T-helper 1 cell treated with Interleukin-12 subunit alpha and Interleukin-12 subunit beta and Interleukin-4 antibody, amounts not matched to agents 30 μg/mL and 1 μg/mL, for 36 hours (primary cell): ENCODE data around the gene TNFRSF1A.

ENCODE experiments used
- H3K27ac Mint-ChIP-seq: one replicate; pipeline ENCODE4 v1.8.0; 2021; ENCODE audit warnings: mild to moderate bottlenecking, mixed read lengths
- H3K27me3 Mint-ChIP-seq: one replicate; pipeline ENCODE4 v1.8.0; 2021; ENCODE audit warnings: low read depth, mixed read lengths
- H3K36me3 Mint-ChIP-seq: one replicate; pipeline ENCODE4 v1.8.0; 2021; ENCODE audit warnings: low read depth, mixed read lengths
- H3K4me1 Mint-ChIP-seq: one replicate; pipeline ENCODE4 v1.8.0; 2021; ENCODE audit warnings: low read depth, mixed read lengths
- H3K4me3 Mint-ChIP-seq: one replicate; pipeline ENCODE4 v1.8.0; 2021; ENCODE audit warnings: mild to moderate bottlenecking, moderate library complexity, mixed read lengths
- H3K9me3 Mint-ChIP-seq: one replicate; pipeline ENCODE4 v1.8.0; 2021; ENCODE audit warnings: mixed read lengths

TNFRSF1A gene

GRCh38 chr12:6284273-6284672, 57.6 kb downstream of the TNFRSF1A start:
- Mint-ChIP-seq H3K27ac (no peak overlapping the region), H3K4me3 (no peak overlapping the region), H3K9me3 (no peaks in the 10 kb centered on the region), H3K4me1 (peaks cover 3% of the 10 kb centered on the region), H3K27me3 (peaks cover 29% of the 10 kb centered on the region), H3K36me3 (no peaks in the 10 kb centered on the region)

GRCh38 chr12:6282453-6282840, 59.4 kb downstream of the TNFRSF1A start:
- Mint-ChIP-seq H3K27ac (no peak overlapping the region), H3K36me3 (no peaks in the 10 kb centered on the region), H3K4me1 (peaks cover 11% of the 10 kb centered on the region), H3K9me3 (no peaks in the 10 kb centered on the region), H3K27me3 (peaks cover 29% of the 10 kb centered on the region), H3K4me3 (no peak overlapping the region)

- H3K27ac Mint-ChIP-seq, result no peak overlapping the region
- H3K4me1 Mint-ChIP-seq, result peaks cover 11% of the 10 kb centered on the region
- H3K36me3 Mint-ChIP-seq, result no peaks in the 10 kb centered on the region
- no peaks in the 10 kb centered on the region for H3K9me3 Mint-ChIP-seq
- no peak overlapping the region for H3K4me3 Mint-ChIP-seq
- peaks cover 39% of the 10 kb centered on the region for H3K27me3 Mint-ChIP-seq
Observed at GRCh38 chr12:6281081-6281809, 60.6 kb downstream of the TNFRSF1A start.

DNA sequence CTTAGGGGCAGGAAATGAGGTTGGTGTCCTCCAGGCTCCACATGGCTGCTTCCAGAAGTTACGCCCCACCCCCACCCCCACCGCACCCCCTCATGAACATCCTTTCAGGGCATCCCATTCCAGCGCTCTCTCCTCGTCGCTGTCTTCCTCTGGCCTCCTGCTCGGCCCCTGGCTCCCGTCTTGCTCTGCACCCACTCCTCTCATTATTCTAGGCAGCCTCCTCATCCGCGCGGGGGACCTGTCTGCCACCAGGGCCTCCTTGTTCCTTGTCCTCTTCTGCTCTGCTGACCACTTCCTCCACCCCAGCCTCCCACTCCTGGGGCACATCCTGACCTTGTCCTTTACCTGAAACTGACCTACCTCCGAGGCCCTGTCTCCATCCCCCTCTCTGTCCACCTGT, 61.2 kb downstream of the TNFRSF1A start:
- H3K9me3 Mint-ChIP-seq, result no peaks in the 10 kb centered on the region
- H3K27ac Mint-ChIP-seq, result no peak overlapping the region
- no peaks in the 10 kb centered on the region for H3K36me3 Mint-ChIP-seq
- no peak overlapping the region for H3K4me3 Mint-ChIP-seq
- H3K4me1 Mint-ChIP-seq, result peaks cover 11% of the 10 kb centered on the region
- H3K27me3 Mint-ChIP-seq, result peaks cover 45% of the 10 kb centered on the region

DNA sequence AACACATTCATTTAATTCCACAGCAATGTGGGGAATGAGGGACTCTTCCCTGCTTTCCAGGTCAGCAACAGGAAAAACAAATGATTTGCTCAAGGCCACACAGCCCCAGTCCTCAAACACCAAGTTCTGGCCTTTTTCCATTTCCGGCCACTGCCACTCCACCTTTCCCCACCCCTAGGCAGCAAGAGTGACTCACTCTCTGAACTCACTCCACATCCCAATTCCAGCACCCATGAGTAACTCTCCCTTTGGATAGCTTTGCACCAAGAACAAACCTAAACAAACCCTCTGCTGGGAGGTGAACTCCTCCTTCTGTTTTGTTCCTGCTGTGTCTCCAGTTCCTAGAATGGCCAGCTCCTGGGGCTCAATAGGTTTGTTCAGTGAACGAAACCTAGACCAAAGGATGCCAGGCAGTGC, 61.8 kb downstream of the TNFRSF1A start:
- peaks cover 47% of the 10 kb centered on the region for H3K27me3 Mint-ChIP-seq

DNA sequence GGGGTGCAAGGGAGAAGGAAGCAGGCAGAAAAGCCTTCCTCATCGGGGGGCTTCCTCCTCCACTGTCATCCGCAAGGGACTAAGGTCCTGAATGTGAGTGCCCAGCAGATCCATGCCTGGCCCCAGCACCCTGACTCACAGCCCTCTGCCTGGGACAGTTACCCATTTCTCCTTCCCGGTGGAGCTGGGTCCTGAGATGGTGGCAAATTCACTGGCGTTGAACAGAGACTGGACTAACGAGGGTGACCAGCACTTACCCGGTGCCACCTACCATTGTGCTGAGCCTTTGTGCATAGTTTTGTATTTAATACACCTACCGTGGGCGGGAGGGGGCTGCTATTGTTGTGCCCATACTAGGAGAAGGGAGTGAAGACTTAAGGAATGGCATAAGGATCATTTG, 62.2 kb downstream of the TNFRSF1A start:
- no peaks in the 10 kb centered on the region for H3K36me3 Mint-ChIP-seq
- peaks cover 48% of the 10 kb centered on the region for H3K27me3 Mint-ChIP-seq
- no peak overlapping the region for H3K27ac Mint-ChIP-seq
- H3K9me3 Mint-ChIP-seq, result no peaks in the 10 kb centered on the region
- H3K4me1 Mint-ChIP-seq, result peaks cover 8% of the 10 kb centered on the region
- H3K4me3 Mint-ChIP-seq, result peak overlapping the region; percentile 58

More for the DNA sequence above, 61.8 kb downstream of the TNFRSF1A start:
- Mint-ChIP-seq H3K4me1 (peaks cover 11% of the 10 kb centered on the region), H3K36me3 (no peaks in the 10 kb centered on the region), H3K4me3 (no peak overlapping the region), H3K9me3 (no peaks in the 10 kb centered on the region), H3K27ac (no peak overlapping the region)

- Mint-ChIP-seq H3K4me3 (peak overlapping the region; percentile 58), H3K27ac (no peak overlapping the region), H3K27me3 (peaks cover 48% of the 10 kb centered on the region), H3K36me3 (no peaks in the 10 kb centered on the region), H3K4me1 (peaks cover 7% of the 10 kb centered on the region), H3K9me3 (no peaks in the 10 kb centered on the region)
Observed at GRCh38 chr12:6279256-6279628, 62.6 kb downstream of the TNFRSF1A start.
